ENCODE measurements around the gene ANO10.
A peak's percentile ranks its signal among the peaks of the same experiment; 100 is the strongest.
"Not testable (repeated sequence)": the region's sequence is repeated elsewhere in the genome, so short reads cannot be mapped to it uniquely, and the experiment has no call there.

The ANO10 gene

GRCh38 chr3:43549626-43550290 lies 72.1 kb downstream of the ANO10 start:
- ATAC-seq (ENCODE audit: low read depth) (no peak), DNase-seq (ENCODE audit: low spot score) (no peak)
- Histone ChIP-seq H3K4me1 (ENCODE audit: insufficient read depth, poor library complexity, severe bottlenecking) (no peaks in the 10 kb centered on the region), H3K27ac (ENCODE audit: poor library complexity, severe bottlenecking) (no peak overlapping the region), H3K36me3 (ENCODE audit: low read depth) (peaks cover 8% of the 10 kb centered on the region; the same call in 1 of the 2 replicates), H3K4me3 (ENCODE audit: severe bottlenecking) (no peak overlapping the region), H3K9me3 (ENCODE audit: severe bottlenecking) (no peaks in the 10 kb centered on the region), H3K27me3 (ENCODE audit: insufficient read depth, poor library complexity, severe bottlenecking) (no peaks in the 10 kb centered on the region)
- no peak for TF ChIP-seq CTCF (IDR thresholded peaks at IDR 0.05; ENCODE audit: poor library complexity, severe bottlenecking)

DNA sequence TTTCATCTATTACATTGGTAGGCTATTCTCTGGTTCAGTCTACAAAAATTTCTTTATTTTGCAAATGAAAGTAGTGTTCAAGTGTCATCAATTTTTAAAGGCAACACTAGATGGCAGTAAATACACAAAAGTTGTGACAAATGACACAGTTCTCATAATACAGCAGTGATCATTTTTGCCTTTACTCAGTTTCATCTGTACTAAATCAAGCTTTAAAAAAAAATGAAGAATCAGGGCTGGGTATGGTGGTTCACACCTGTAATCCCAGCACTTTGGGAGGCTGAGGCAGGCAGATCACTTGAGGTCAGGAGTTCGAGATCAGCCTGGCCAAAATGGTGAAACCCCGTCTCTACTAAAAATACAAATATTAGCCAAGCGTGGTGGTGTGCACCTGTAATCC lies 77.5 kb downstream of the ANO10 start:
- not testable (repeated sequence) for H3K4me1 ChIP-seq (ENCODE audit: insufficient read depth, poor library complexity, severe bottlenecking); H3K27me3 ChIP-seq (ENCODE audit: insufficient read depth, poor library complexity, severe bottlenecking)
- TF ChIP-seq CTCF (IDR thresholded peaks at IDR 0.05; ENCODE audit: poor library complexity, severe bottlenecking) = peak; percentile 78

DNA sequence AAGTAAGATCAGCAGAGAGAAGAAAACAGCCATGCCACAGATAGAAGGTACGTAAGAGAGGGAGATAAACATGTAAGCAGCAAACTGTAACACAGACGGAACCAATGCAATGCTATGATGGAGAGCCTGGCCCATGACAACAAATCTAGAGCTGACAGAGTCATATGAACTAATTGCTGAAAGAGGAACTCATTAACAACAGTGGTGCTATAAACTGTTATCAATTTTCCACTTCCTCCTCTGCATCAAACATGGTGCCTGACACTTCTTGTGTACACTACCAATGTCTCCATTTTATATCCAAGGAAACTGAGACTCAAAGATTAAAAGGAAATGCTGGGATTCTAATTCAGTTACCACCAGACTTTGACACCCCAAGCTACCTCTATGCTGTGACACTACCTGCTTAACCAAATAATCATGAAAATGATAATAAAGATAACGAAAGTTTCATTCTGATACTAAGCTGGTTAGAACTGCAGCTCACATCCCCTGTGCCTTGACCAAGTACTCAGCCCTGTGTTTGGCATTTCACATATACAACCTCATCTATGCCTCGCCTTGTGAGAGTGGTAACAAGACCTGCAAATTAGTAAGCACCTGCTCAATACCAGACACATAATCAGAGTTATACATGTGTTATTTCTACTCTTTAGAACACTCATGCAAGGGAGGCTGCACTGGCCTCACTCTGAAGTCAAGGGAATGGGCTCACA lies 79.3 kb downstream of the ANO10 start:
- H3K4me3 ChIP-seq (ENCODE audit: severe bottlenecking) = no peak overlapping the region
- DNase-seq (ENCODE audit: low spot score) = no peak
- no peak for ATAC-seq (ENCODE audit: low read depth)
- no peaks in the 10 kb centered on the region for H3K9me3 ChIP-seq (ENCODE audit: severe bottlenecking)
- H3K36me3 ChIP-seq (ENCODE audit: low read depth) = peaks cover 5% of the 10 kb centered on the region; the same call in 1 of the 2 replicates
- no peak overlapping the region for H3K27ac ChIP-seq (ENCODE audit: poor library complexity, severe bottlenecking)
- TF ChIP-seq CTCF (IDR thresholded peaks at IDR 0.05; ENCODE audit: poor library complexity, severe bottlenecking) = no peak
- no peaks in the 10 kb centered on the region for H3K27me3 ChIP-seq (ENCODE audit: insufficient read depth, poor library complexity, severe bottlenecking)
- no peaks in the 10 kb centered on the region for H3K4me1 ChIP-seq (ENCODE audit: insufficient read depth, poor library complexity, severe bottlenecking)

More for the DNA sequence above, 77.5 kb downstream of the ANO10 start:
- H3K4me3 ChIP-seq (ENCODE audit: severe bottlenecking); H3K36me3 ChIP-seq (ENCODE audit: low read depth); DNase-seq (ENCODE audit: low spot score); H3K9me3 ChIP-seq (ENCODE audit: severe bottlenecking); H3K27ac ChIP-seq (ENCODE audit: poor library complexity, severe bottlenecking): not testable (repeated sequence)
- ATAC-seq (ENCODE audit: low read depth) = peak; percentile 51; the same call in 1 of the 3 replicates

- Histone ChIP-seq H3K4me3 (ENCODE audit: severe bottlenecking) (no peak overlapping the region), H3K27me3 (ENCODE audit: insufficient read depth, poor library complexity, severe bottlenecking) (no peaks in the 10 kb centered on the region), H3K9me3 (ENCODE audit: severe bottlenecking) (no peaks in the 10 kb centered on the region), H3K4me1 (ENCODE audit: insufficient read depth, poor library complexity, severe bottlenecking) (no peaks in the 10 kb centered on the region), H3K27ac (ENCODE audit: poor library complexity, severe bottlenecking) (no peak overlapping the region), H3K36me3 (ENCODE audit: low read depth) (peaks cover 5% of the 10 kb centered on the region; the same call in 1 of the 2 replicates)
- ATAC-seq (ENCODE audit: low read depth) (peak; percentile 45; the same call in 2 of the 3 replicates), DNase-seq (ENCODE audit: low spot score) (no peak)
- no peak for TF ChIP-seq CTCF (IDR thresholded peaks at IDR 0.05; ENCODE audit: poor library complexity, severe bottlenecking)
Observed at GRCh38 chr3:43540624-43541023, 81.2 kb downstream of the ANO10 start.

- H3K27me3 ChIP-seq (ENCODE audit: insufficient read depth, poor library complexity, severe bottlenecking) = no peaks in the 10 kb centered on the region
- H3K36me3 ChIP-seq (ENCODE audit: low read depth) = peaks cover 5% of the 10 kb centered on the region; the same call in 1 of the 2 replicates
- no peak overlapping the region for H3K4me3 ChIP-seq (ENCODE audit: severe bottlenecking)
- H3K4me1 ChIP-seq (ENCODE audit: insufficient read depth, poor library complexity, severe bottlenecking) = no peaks in the 10 kb centered on the region
- H3K9me3 ChIP-seq (ENCODE audit: severe bottlenecking) = no peaks in the 10 kb centered on the region
- DNase-seq (ENCODE audit: low spot score) = no peak
- TF ChIP-seq CTCF (IDR thresholded peaks at IDR 0.05; ENCODE audit: poor library complexity, severe bottlenecking) = no peak
- H3K27ac ChIP-seq (ENCODE audit: poor library complexity, severe bottlenecking) = no peak overlapping the region
- ATAC-seq (ENCODE audit: low read depth) = no peak
Observed at GRCh38 chr3:43539321-43539720, 82.5 kb downstream of the ANO10 start.

Data from RWPE2 (cell line).